ENCODE measurements around the gene TRAK2.
"Not testable (repeated sequence)": the region's sequence is repeated elsewhere in the genome, so short reads cannot be mapped to it uniquely, and the experiment has no call there.

DNA sequence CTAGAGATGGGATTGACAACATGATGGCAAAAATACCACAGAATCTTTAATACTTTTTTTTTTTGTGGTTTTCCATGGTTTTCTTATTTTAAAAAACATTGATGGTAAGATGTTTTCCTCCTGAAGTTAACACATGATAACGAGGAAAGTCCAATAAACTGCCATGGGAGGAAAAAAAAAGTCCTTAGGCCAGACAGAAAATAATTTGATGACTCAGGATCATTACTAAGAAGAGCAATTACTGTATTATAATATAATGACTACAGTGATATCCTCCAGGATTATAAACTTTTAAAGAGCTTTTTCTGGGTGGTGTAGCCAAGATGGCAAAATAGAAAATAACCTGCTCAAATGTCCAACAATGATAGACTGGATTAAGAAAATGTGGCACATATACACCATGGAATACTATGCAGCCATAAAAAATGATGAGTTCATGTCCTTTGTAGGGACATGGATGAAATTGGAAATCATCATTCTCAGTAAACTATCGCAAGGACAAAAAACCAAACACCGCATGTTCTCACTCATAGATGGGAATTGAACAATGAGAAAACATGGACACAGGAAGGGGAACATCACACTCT, 11.8 kb downstream of the TRAK2 start:
- TF ChIP-seq, protein P1, sequence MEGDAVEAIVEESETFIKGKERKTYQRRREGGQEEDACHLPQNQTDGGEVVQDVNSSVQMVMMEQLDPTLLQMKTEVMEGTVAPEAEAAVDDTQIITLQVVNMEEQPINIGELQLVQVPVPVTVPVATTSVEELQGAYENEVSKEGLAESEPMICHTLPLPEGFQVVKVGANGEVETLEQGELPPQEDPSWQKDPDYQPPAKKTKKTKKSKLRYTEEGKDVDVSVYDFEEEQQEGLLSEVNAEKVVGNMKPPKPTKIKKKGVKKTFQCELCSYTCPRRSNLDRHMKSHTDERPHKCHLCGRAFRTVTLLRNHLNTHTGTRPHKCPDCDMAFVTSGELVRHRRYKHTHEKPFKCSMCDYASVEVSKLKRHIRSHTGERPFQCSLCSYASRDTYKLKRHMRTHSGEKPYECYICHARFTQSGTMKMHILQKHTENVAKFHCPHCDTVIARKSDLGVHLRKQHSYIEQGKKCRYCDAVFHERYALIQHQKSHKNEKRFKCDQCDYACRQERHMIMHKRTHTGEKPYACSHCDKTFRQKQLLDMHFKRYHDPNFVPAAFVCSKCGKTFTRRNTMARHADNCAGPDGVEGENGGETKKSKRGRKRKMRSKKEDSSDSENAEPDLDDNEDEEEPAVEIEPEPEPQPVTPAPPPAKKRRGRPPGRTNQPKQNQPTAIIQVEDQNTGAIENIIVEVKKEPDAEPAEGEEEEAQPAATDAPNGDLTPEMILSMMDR (conservative IDR thresholded peaks at IDR 0.05; ENCODE audit: low read length), result not testable (repeated sequence)
- not testable (repeated sequence) for TF ChIP-seq EZH2phosphoT487 (IDR thresholded peaks at IDR 0.05; ENCODE audit: borderline replicate concordance)

Measured in Loucy (cell line).